IPS DF 4.7 (cell line): ENCODE measurements around the gene SLC2A10.

Source experiments
- DNase-seq: peaks from one replicate; pipeline ENCODE4 v3.0.0-alpha.2; 2013; ENCODE audit warnings: low spot score; ENCODE audit errors: extremely low read depth

SLC2A10 gene

DNA sequence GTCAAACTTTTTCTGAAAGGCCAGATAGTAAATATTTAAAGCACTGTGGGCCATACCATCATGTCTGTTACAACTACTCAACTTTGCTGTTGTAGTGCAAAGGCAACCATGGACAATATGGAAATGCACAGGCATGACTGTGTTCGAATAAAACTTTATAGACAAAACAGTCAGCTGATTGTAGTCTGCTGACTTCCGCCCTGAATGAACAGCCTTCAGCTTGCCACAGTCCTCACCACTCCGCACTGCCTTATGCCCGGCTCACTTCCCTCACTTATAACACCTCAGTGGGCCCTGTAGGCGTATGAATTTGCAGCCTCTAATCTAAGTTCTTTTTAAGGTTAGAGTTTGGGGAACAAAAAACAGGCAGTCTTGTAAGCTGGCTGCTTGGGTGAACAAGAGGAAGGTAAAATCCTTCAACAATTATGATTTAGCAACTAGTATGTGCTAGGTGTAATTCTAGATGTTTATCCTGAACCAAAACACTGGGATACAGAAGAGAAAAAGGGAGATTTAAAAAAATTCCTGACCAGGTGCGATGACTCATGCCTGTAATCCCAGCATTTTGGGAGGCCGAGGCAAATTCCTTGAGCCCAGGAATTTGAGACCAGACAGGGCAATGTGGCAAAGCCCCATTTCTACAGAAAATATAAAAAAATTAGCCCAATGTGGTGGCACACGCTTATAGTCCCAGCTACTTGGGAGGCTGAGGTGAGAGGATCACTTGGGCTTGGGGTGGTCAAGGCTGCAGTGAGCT lies 6.8 kb upstream of the SLC2A10 start:
- no peak for DNase-seq

DNA sequence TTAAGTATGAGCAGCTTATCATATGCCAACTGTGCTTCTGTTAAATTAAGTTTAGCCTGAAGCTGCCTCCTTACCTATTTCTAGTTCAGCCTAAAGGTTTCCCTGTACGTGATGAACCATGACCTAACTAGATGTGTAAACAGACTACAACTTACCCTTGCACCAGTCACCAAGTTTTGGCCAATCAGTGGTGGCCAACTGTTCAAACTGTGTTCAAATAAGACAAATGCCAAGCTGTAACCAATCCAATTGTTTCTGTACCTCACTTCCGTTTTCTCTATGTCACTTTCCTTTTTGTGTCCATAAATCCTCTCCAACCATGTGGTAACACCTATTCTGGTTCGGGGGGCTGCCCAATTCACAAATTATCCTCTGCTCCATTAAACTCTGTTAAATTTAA lies 6.0 kb upstream of the SLC2A10 start:
- no peak for DNase-seq

DNA sequence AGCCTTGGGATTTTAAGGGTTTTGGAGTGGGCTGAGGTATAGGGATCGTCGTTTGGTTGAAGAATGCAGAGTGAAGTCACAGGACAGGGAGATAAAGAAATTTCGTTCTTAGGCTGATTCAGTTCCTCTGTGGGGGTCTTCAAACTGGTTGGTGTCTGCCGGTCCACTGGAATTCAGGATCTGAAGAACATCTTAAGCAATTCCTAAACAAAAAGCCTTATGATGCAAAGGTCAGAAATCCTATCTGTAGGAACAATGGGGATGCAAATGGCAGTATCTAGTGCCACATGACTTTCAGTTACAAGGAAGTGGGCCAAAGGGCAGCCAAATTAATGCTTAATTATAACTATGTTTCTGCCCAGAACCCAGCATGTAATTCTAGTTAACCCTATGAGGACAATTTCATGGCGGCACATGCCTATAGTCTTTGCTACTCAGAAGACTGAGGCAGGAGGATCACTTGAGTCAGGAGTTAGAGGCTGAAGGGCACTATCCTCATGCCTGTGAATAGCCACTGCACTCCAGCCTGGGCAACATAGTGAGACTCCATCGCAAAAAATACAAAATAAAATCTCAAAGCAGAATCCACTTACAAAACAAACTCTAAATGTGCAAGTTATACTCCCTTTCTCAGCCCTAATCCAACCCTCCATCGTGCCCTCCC lies 4.6 kb upstream of the SLC2A10 start:
- DNase-seq, result no peak

DNA sequence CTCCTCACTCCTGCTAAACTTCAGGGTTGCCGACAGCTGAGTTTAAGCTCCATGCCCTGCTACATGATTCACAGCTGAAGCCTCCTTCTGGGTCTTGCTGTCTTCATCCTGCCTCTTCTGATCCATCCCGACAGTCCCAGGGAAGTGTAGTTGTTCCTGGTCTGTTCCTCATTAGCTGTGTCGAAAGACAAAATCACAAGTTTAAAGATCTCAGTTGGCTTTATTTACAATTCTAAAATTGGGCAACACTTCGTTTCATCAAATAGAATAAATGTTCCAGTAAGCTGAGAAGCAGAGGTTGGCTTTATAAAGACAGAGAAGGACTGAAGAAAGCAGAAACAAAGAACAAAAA lies 4.1 kb upstream of the SLC2A10 start:
- DNase-seq, result no peak

DNA sequence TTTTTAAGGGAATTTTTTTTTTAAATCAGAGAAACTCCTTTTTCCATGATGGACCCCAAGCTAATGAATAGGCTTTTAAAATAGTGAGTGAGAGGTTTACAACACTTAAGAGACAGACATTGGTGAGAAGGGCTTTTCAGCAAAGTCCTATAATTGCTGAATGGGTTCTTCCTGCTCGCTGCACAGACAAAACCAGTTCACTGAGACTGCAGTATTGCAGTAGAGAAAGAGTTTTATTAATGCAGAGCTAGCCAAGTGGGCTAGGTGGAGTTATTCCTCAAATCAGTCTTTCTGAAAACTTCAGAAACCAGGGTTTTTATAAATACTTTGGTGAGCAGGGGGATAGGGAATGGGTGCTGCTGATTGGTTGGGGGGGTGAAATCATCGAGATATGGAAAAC lies 3.2 kb upstream of the SLC2A10 start:
- DNase-seq, result no peak

DNA sequence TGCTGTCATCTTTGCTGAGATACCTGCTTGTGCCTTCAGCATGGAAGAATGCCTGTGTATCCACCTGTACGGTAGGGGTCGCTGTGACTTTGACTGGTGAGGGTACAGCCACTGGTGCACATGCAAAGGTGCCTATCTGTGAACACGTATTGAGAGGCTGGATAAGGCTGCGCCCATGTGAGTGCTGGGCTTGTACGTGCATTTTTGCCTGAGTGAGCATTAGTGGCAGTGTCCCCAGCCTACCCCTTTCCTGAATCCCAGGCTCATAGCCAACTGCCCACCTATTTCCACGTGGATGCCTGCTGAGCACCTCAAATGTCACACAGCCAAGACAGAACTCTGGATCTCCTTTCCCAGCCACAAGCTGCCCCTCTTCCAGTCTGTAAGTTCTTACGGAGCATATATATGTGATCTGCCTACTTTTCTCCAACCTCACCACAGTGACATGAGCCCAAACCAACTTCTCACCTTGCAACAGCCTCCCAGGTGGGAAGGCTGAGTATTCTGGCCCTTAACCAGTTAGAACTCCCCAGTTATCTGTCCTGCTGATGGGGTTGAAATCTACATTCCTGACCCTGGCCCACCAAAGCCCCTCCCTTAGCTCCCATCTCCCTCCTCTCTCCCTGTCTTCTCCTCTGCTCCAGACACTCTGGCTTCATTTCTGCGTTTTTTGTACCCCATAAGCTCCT lies 1.1 kb upstream of the SLC2A10 start:
- DNase-seq, result no peak

DNA sequence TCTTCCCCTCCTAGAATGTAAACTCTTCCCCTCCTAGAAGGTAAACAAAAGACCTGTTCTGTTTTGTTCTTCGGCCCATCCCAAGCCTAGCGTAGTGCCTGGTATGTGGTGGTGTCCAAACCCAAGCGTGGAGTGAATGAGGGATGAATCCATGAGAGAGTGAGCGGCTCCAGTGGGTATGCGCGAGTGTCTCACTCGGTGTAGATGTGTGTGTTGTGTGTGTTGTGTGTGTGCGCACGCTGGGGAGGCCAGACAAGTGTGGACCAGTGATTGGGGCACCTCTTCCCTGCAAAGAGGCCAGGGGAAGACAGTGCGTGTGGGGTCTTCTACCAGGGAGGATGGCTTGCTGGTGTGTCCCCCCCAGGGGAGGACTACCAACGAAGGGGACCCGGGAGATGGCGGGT lies 392 bp upstream of the SLC2A10 start:
- DNase-seq, result no peak

DNA sequence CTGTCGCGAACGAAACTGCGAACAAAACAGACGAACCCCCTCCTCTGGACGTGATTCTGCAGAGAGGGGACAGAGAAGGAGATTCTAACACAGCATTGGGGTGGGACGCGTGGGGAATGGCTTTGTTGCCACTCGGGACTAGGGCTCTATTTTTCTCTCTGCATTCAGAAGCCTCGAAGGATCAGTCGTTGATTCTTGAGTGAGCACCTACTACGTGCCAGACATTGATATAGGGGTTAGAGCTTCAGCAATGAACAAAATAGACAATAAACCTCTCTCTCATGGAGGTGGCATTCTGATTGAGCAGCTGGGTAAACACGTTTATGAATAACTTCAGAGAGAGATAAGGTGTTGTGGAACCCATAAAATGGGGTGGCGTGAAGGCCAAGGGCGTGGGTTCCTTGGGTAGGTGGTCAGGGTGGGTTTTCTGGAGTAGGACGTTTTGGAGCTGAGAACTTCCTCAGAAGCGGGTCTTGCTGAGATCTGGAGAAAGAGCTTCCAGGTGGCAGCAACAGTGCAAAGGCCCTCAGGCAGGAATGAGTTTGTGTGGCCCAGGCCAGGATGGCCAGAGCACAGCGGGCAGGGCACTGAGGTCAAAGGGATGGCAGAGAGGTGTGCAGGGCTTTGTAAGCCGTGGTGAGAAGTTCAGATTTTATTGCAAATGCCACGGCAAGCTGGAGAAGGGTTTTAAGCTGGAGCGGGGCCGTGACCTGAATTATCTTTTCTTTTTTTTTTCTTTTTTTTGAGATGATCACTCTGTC lies 884 bp downstream of the SLC2A10 start:
- no peak for DNase-seq

DNA sequence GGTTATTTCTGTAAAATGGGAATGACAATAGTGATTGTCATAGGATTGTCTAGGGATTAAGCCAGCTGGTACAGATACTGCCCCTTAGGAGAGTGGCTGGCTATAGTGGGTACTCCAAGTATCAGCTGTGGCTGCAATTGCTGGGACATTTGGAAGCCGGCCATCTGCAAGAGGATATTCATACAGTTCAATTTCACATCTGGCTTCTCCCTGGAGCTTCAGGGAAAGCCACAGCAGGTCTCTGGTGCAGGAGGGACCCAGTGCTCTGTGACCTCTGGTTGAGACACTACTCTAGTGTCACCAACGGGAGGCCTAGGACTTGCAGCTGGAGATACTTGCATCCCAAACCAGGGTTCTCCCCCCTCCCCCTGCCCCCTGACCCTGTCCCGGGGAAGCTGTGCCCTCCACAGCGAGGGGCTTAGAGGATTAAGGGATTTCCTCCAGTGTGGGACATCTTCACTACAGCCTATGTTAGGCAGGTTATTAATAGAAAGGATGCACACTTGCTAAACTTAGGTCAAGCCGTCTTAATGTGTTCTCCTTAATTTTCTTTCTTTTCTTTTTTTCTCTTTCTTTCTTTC lies 2.7 kb downstream of the SLC2A10 start:
- DNase-seq, result no peak

DNA sequence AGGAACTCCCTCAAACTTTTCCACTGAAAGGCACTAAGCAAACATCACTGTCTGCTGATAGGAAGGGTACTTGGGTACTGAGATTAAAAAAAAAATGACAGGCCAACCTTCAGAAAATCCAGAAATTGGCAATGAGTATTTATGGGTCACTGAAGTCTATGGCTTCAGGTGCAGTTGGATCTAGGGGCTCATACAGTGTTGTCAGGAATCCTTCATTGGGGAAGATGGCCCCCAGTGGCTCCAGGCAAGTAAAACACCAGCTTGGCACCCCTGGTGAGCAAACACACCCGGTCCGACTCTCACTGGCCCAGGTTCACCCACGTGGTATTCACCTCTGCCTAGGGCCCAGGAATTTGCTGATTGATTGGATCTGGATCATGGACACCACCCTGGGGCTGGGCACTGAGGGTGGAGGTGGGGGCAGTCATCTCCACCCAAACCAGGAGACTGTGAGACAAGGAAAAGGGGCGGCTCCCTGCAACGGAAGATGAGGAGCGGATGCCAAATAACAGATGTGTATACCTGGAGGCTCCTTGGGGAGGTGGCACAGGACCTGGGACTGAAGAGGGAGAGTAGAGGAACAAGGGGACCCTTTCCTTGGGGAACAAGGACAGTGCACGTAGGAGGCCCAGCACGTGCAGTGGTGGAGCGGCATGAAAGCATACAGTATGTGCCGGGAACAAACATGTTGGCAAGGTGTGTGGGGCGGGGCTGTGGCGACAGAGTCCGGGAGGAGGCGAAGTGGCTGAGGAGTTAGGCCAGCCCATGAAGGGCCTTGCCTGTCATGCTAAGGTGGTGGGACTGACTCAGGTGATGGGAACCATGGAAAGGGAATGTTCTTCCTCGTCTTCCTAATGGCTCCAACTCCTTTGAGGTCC lies 4.7 kb downstream of the SLC2A10 start:
- DNase-seq, result no peak

DNA sequence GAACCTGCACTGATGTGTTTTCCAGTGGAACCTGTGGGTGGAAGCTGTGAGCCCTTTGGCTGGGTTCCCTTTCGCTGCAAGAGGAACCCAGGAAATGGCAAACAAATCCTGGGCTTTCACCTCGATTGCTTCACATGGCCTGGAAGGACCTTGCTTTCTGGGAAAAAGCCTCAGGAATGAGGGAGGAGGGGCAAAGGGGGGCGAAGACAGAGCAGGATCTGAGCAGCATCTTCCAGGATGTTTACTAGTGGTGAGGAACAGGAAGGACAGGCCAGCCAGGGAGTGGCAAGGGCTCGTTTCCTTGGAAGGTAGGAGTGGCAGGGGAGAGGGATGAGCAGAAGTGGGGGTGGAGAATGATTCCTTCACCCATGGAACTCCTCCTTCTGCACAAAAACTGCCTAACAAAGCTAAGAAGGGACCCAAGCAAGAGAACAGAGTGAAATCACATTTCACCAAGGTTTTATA lies 5.9 kb downstream of the SLC2A10 start:
- DNase-seq, result no peak

DNA sequence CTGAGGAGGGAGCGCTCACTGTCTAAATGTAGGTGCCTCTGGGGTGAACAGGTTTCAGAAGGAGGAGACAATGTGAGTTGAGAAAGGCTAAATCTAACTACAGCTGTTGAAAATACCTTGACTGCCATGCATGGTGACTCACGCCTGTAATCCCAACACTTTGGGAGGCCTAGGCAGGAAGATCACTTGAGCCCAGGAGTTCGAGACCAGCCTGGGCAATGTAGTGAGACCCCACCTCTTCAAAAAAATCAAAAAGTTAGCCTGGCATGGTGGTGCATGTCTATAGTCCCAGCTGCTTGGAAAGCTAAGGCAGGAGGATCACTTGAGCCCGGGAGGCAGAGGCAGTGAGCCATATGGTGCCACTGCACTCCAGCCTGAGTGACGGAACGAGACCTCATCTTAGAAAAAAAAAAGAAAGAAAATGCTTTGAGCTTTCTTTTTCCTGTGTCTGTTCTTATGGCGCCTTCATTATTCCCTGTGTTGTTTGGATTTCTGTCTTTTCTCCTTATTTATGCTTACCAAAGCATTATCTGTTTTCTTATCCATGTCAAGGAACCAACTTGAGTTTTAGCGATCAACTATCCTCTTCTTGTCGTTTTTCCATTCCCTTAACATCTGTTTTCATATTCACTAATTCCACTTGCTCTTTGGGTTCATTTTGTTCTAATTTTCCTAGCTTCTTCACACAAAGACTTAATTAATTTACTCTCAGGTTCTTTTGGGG lies 8.5 kb downstream of the SLC2A10 start:
- DNase-seq, result no peak

DNA sequence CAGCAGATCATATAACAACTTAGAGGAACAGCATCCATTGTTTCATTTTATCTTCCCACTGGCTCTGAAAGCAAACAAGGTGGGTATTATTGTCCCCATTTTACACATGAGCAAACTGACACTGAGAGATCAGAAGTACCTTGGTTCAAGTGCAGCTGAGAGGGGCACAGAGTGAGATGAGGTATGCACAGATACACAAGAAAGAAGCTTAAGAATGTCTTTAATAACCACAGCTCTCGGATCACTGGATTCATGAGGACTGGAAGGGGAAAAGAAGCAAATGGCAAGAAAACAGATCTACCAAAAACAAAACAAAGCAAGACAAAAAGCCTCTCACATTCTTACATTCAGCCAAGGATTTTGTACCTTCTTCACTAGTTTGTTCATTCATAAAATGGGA lies 10.6 kb downstream of the SLC2A10 start:
- no peak for DNase-seq

DNA sequence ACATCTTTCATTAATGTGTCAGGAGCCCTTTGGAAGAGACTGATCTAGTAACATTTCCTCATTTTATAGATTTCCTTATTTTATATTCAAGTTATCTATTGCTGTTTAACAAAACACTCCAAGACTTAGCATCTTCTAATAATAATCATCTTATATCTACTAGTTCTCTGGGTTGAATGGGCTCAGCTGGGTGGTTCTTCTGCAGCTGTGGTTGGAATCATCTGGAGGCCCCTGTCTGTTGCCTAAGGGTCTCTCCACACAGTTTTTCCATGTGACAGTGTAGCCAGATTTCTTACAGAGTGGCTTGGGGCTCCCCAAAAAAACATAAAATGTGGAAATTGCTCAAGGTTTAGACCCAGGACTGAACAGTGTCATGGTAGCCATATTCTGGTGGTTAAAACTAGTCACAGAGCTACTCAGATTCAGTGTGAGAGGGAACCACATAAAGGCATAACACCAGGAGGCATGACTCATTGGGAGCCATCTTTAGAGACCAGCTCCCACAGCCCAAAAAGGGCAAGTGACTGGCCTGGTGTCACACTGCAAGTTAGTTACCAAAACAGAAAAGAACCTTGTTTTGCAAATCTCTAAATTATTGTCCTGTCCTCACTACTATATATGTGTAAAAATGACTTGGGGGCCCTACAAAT lies 11.5 kb downstream of the SLC2A10 start:
- no peak for DNase-seq

DNA sequence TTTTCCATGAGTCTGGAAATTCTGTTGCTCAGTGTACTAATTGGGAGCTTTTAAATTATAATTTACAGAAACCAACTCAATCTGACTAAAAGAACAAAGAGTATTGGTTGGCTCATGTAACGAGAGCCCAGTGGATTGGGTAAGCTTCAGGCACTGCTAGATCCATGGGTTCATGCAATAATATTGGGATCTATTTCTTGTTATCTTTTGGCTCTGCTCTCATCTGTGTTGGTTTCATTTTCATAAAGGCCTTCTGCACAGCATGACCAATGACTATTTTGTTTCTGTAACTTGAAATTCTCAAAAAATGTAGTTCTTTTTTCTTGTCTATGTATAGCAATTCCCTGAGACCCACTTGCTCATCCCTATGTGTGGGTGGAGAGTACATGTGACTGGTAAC lies 12.0 kb downstream of the SLC2A10 start:
- DNase-seq, result no peak

DNA sequence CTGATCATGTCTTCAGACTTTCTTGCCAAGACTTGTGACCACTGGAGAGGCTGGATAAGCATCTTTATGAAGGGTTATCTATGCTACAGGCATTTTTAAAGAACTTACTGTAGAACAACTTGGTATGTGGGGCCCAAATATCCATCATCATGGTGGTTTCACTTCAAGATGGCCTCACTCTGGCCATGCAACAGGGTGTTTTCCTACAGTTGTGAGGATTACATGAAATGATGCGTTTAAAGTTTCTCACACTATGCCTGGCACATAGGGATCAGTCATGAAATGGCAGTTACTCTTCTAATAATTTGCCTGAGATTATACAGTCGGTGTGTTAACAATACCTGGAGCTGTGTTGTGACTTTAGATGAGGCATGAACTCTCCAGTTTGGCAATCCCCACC lies 13.0 kb downstream of the SLC2A10 start:
- no peak for DNase-seq

DNA sequence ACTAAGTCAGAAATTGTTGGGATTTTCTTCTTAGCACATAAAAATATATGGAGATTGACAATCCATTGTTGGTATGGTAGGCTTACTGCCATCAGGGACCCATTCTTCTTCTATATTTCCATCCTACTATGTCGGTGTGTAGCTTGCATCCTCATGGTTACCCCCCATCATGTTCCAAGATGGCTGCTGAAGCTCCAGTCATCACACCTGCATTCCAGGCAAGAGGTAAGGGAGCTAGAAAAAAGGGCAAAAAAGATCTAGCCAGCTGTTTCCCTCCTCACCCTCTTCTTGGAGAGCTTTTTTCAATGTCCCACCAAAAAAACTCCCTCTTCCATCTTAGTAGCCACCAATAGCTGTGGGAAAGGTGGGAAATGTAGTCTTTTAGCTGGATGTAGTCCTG lies 13.6 kb downstream of the SLC2A10 start:
- no peak for DNase-seq

DNA sequence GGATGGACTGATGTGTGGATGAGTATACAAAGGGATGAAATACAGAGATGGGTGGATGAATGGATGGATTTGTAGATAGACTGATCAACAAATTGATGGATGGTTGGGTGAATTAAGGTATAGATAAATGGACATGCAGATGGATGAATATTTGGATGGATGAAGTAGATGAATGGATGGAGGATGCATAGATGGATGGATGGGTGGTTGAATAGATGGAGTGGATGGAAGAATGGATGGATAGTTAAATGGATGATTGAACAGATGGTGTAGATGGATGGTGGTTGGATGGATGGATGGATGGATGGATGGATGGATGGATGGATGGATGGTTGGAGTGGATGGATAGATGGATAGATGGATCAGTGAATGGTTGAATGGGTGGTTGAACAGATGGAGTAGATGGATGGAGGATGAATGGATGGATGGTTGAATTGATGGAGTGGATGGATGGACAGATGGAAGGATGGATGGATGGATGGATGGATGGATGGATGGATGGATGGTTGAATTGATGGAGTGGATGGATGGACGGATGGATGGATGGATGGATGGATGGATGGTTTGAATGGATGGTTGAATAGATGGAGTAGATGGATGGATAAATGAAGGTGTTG lies 15.0 kb downstream of the SLC2A10 start:
- DNase-seq, result no peak
